Measurements from ENCODE around the gene PAK2. TPM values are rescaled to one million over a fixed set of nuclear protein-coding genes. Genes with fewer than 3 reads are reported as not detected.

The PAK2 gene
- total RNA-seq, 2 donors from 2014 or later, result 37.4 to 48.3 TPM

DNA sequence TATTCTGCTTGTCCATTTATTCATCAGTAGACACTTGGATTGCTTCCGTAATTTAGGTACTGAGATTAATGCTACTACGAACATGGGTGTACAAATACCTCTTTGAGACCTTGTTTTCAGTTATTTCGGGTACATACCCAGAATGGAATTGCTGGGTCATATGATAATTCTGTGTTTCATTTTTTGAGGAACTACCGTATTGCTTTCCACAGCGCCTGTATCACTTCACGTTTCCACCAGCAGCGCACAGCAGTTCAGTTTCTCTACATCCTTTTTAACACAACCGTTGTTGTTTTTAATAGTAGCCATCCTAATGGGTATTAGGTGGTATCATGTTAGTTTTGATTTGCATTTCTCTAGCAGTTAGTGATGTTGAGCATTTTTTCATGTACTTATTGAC lies 9.5 kb downstream of the PAK2 start:
- no peak overlapping the region for H3K4me3 ChIP-seq
- H3K4me1 ChIP-seq (replicated peaks), result no peaks in the 10 kb centered on the region
- no peaks in the 10 kb centered on the region for H3K9me3 ChIP-seq
- no peaks in the 10 kb centered on the region for H3K36me3 ChIP-seq
- intact Hi-C loops (cut with DNase I), result no loop called here
- no peak for DNase-seq (ENCODE audit: low spot score)
- WGBS, result 81% methylated on average over 8 of the region's 8 CpGs
- no peak overlapping the region for H3K27ac ChIP-seq
- H3K27me3 ChIP-seq (replicated peaks; ENCODE audit: insufficient read depth), result no peaks in the 10 kb centered on the region
- no peak for TF ChIP-seq POLR2A (IDR thresholded peaks at IDR 0.05)
- TF ChIP-seq, protein P1, sequence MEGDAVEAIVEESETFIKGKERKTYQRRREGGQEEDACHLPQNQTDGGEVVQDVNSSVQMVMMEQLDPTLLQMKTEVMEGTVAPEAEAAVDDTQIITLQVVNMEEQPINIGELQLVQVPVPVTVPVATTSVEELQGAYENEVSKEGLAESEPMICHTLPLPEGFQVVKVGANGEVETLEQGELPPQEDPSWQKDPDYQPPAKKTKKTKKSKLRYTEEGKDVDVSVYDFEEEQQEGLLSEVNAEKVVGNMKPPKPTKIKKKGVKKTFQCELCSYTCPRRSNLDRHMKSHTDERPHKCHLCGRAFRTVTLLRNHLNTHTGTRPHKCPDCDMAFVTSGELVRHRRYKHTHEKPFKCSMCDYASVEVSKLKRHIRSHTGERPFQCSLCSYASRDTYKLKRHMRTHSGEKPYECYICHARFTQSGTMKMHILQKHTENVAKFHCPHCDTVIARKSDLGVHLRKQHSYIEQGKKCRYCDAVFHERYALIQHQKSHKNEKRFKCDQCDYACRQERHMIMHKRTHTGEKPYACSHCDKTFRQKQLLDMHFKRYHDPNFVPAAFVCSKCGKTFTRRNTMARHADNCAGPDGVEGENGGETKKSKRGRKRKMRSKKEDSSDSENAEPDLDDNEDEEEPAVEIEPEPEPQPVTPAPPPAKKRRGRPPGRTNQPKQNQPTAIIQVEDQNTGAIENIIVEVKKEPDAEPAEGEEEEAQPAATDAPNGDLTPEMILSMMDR (IDR thresholded peaks at IDR 0.05), result no peak
- no peak for TF ChIP-seq POLR2AphosphoS5 (IDR thresholded peaks at IDR 0.05)

DNA sequence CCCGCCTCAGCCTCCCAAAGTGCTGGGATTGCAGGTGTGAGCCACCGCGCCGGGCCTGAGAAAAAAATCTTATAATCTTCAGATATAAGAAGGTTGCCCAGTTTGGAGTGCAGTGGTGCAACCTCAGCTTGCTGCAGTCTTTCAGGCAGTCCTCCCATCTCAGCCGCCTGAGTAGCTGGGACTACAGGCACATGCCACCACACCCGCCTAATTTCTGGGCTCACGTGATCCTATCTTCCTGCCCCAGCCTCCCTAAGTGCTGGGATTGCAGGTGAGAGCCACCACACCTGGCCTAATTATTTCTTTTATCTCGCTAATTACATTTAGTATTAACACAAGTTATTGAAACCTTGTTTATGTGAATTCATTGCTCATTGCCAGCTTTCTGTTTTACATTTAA lies 13.5 kb downstream of the PAK2 start:
- Histone ChIP-seq H3K4me3 (no peak overlapping the region), H3K4me1 (replicated peaks) (no peaks in the 10 kb centered on the region), H3K27me3 (replicated peaks; ENCODE audit: insufficient read depth) (no peaks in the 10 kb centered on the region), H3K27ac (no peak overlapping the region), H3K36me3 (no peaks in the 10 kb centered on the region), H3K9me3 (no peaks in the 10 kb centered on the region)
- 95% methylated on average over 8 of the region's 8 CpGs for WGBS
- TF ChIP-seq POLR2AphosphoS5 (IDR thresholded peaks at IDR 0.05), result no peak
- TF ChIP-seq POLR2A (IDR thresholded peaks at IDR 0.05), result no peak
- TF ChIP-seq, protein P1 (IDR thresholded peaks at IDR 0.05), result no peak
- DNase-seq (ENCODE audit: low spot score), result no peak
- intact Hi-C loops (cut with DNase I), result no loop called here

DNA sequence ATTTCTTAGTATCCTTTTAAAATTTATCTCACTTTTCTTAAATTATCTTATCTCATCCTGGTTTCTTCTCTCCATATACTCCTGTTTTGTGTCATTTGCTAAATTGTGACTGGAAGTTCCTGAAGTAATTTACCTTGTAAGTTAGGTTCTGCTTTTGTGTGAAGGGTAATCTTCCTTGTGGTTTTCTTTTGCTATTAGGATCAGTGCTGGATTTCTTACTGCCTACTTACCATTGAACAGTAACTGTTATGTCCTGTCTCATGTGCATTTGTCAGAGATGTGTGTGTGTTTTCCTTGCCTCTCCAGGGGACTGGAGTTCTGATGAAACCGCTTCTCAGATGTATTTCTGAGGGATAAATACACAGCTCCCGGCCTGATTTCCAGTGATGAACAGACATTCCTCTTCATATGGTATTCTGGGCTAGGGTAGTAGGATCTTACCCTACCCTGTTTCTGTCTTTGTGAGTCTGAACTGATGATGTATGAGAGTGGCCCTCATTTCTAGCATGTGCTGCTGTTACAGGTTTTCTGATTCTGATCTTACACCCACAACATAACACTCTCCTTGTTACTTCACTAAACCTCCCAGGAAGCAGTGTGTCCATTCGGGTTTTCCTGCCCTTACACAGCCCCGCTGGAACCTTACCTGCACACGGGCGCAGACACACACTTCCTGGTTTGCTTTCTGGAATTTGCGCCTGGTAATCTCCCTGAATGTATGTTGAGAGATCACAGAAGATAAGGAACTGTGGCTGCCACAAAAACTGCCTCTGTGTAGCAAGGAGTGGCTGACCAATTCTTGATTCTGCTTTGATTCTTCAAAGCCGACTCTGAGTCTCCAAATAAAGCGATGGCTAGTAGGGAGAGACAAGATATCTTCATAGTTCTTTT lies 14.7 kb downstream of the PAK2 start:
- Histone ChIP-seq H3K36me3 (no peaks in the 10 kb centered on the region), H3K27me3 (replicated peaks; ENCODE audit: insufficient read depth) (no peaks in the 10 kb centered on the region), H3K4me3 (no peak overlapping the region), H3K9me3 (no peaks in the 10 kb centered on the region), H3K27ac (no peak overlapping the region), H3K4me1 (replicated peaks) (no peaks in the 10 kb centered on the region)
- WGBS, result 46% methylated on average over 9 of the region's 9 CpGs
- DNase-seq (ENCODE audit: low spot score), result no peak
- no peak for TF ChIP-seq POLR2AphosphoS5 (IDR thresholded peaks at IDR 0.05)
- TF ChIP-seq, protein P1 (IDR thresholded peaks at IDR 0.05), result no peak
- TF ChIP-seq POLR2A (IDR thresholded peaks at IDR 0.05), result no peak
- intact Hi-C loops (cut with DNase I), result no loop called here

DNA sequence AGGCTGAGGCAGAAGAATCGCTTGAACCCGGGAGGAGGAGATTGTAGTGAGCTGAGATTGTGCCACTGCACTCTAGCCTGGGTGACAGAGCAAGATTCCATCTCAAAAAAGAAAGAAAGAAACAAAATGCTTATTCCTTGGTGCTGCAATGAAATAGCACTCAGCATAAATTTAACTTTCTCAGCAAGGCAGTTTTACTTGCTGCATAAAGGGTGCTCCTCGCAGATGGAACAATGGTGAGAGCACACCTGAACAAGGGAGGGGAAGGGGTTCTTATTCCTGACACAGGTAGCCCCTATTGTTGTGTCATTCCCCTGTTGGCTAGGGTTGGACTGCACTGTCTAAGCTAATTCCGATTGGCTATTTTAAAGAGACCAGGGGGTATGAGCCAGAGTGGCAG lies 17.1 kb downstream of the PAK2 start:
- WGBS, result 88% methylated on average over 4 of the region's 4 CpGs
- Histone ChIP-seq H3K27me3 (replicated peaks; ENCODE audit: insufficient read depth) (no peaks in the 10 kb centered on the region), H3K4me3 (no peak overlapping the region), H3K9me3 (no peaks in the 10 kb centered on the region), H3K36me3 (no peaks in the 10 kb centered on the region), H3K27ac (no peak overlapping the region), H3K4me1 (replicated peaks) (no peaks in the 10 kb centered on the region)
- TF ChIP-seq POLR2A (IDR thresholded peaks at IDR 0.05), result no peak
- TF ChIP-seq POLR2AphosphoS5 (IDR thresholded peaks at IDR 0.05), result no peak
- TF ChIP-seq, protein P1 (IDR thresholded peaks at IDR 0.05), result no peak
- DNase-seq (ENCODE audit: low spot score), result no peak
- intact Hi-C loops (cut with DNase I), result no loop called here
